Smooth muscle cell of the umbilical artery (primary cell): ENCODE results near the gene NNAT. TPM values are rescaled to one million over a fixed set of nuclear protein-coding genes. Genes with fewer than 3 reads are reported as not detected.

Source experiments
- total RNA-seq: library from RNA; depleted of rRNA; stranded (reverse); fragments of >200 nt; gene quantifications from 2 replicates; pipeline ENCODE4 v1.2.3, GENCODE V29; 2014

The NNAT gene
- total RNA-seq = 0.42 TPM in 1 of 2 replicates, not detected in the other

GRCh38 chr20:37521061-37521771 is at the start of gene NNAT:
NNAT (plus strand) TSS chr20:37521250; CDS start chr20:37521332, 82 bp downstream.

GRCh38 chr20:37527638-37528445 is 6.8 kb downstream of the NNAT start, which contains the start of gene BLCAP:
BLCAP (minus strand) TSS chr20:37527876; CDS start chr20:37519174, 8,702 bp downstream.

Other genes with a start within 250 kb of the NNAT start
- gene MANBAL, start 231.6 kb upstream of the NNAT start, total RNA-seq = 20.2 and 33.5 TPM in 2 replicates
- gene SRC, start 175.1 kb upstream of the NNAT start, total RNA-seq = 18.7 and 40.4 TPM in 2 replicates
- 43.1 and 48.8 TPM in 2 replicates for gene BLCAP, start 6.6 kb downstream of the NNAT start, total RNA-seq
- gene CTNNBL1, start 172.8 kb downstream of the NNAT start, total RNA-seq = 24.1 and 31.5 TPM in 2 replicates